A204.1 (cell line): ENCODE data around the gene CXCR6.

Source experiments
- FAIRE-seq: peaks from 2 replicates; lab custom pipeline; 2012; peaks lifted over from hg19 to GRCh38; lab: Jason Lieb, UNC

The CXCR6 gene

DNA sequence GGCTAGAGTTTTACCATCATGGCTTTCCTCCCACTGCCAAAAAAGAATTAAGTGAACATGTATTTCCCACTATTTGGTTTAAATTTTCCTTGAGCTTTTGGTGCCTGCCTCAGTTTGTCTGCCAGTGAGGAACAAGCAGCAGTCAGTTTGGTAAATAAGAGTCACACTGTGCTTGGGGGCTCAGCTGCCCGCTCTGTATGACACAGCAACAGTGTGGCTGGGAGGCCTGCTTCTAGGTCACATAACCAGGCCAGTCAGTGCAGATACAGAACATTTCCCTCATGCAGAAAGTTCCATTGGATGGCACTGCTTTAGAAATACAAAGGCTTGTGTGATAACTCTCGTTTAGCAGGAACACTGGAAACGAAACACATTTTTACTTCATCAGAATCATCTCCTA, 26.7 kb downstream of the CXCR6 start:
- no peak for FAIRE-seq

DNA sequence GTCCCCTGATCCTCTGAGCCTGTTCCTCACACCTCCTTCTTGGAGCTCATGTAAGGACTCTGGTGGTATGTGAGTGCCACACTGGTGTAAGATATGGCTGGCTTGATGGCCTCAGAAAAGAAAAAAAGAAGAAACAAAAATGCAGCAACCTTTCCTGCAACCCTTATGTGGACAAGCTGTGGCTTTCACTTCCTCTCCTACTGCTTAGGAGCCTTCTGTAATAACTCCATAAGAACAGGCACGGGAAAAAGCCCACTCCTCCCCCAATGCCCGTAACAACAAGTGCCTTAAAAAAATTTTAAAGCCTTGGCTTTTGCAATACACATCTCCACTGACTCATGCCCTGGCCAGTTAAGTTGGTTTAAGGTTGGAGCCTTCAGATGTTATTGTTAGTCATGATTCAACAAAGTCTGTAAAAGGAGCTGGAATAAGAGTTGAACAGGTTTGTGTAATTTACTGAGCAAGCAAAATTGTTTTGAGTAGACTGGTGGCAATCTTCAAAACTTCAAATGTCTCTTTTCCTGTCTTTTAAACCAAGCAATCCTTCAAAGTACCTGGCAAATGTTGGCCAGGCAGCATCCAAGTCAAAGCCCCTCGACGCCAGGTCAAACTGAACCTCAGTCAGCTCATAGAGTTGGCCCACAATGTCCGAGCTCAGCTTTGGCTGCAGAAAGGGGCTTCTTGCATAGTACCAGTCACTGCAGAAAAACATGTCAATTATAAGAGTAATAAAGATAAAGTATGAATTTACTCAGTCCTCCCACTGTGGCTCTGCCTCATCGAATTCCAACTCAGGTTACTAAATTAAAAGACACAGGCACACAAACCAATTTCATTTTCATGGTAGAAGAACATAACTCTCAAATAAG, 29.5 kb downstream of the CXCR6 start:
- FAIRE-seq = no peak

DNA sequence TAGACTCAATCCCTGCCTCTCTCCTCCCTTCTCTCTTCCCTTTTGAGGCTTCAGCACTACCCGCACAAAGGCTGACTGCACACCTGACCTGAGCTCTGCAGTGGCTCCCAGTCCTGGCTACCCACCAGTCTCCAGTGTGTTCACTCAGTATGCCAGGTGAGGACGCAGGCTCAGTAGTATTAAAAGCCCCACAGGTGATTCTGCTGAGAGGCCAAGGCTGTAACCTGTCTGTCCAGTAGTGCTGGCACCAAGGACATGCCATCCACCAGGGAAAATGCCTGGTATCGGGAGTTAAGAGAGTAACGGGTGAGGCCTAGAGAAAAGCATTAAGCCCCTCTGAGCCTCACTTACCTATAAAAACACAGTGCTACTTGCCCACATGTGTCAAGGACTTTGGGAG, 31.4 kb downstream of the CXCR6 start:
- FAIRE-seq = no peak

DNA sequence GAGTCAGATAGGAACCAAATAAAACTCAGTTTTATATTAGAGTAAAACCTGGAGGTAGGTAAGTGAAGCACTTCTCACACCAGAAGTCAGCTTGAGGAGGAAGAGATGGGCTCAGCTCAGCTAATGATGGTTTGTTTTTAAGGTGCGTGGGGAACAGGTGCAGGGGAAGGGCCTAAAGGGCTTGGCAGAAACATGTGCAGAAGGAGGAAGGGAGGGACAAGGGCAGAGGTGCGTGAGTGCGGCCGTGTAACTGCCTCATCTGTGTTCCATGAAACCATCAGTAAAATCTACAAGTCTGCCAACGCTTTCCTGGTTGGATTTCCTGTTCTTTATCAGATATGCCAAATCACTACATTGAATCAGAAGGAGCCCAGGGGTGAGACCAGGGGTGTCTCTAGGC, 32.4 kb downstream of the CXCR6 start:
- FAIRE-seq = no peak

DNA sequence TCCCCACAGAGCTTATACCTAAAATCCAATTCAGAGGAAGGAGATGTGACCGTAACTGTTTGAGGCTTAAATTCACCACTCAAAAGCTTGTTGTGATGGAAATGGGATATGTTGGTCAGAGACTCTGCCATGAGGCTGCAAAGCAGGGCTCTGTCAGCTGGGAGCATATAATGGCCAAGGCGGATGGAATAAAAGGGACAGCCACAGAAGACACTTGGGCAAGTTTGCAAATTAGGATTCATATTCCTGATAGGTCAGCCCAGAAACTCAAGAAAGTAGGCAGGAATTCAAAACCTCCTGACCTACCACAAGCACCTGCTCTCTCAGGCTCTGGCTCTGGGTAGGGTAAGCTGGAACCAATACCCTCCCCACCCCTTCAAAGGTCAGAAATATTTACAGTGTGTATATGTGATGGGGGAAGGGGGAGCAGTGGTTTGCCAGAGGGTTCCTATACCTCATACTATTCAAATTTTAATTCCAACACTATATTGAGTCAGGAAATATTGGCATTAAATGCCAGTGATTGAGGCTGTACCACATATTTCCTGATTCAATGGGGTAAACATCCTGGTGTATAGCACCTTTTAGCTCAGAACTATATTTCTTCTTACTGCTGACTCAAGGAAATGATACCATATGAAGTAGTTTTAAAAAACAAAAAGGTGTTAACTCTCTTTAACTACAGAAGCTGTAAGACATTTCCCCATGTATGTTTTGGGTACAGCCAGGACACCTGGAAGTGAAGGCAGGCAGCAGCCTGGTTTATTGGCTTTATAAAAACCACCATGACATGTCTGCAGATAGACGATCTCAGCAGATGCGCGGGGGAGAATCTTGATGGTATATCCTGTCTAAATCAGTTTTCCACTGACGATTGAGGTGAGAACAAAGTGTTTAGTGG, 33.2 kb downstream of the CXCR6 start:
- FAIRE-seq = no peak

DNA sequence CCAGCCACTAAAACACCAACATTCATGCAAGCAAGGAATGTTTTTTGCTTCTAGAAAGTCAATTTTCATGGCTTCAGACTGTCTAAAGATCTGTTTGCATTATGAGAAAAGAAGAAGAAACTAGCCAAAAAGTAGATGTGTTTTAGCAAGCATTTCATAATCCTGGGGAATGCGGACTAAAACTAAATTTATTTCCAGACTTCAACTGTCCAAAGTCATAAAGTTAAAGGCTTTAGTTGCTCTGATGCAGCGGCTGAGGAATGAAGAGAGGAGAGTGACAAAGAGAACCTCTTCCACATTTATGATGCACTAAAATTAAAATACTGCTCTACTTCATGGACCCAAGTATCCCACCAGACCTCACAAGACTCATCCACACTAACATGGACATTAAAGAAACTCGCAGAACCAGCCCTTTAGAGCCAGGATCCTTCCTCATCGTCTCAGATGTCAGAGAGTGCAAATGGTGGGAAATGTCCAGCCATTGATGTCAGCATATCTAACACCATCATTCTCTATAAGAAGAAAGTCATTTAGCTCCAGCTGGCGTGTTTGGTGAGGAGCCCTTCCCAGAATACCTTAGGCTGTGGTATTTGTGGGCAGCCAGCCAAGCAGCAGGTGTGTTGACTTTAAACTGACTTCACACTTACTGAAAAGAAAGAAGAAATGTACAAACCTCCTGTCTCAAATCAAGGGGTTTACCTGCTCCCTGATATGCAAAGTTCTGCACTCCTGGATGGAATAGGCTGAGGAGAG, 34.9 kb downstream of the CXCR6 start:
- no peak for FAIRE-seq

DNA sequence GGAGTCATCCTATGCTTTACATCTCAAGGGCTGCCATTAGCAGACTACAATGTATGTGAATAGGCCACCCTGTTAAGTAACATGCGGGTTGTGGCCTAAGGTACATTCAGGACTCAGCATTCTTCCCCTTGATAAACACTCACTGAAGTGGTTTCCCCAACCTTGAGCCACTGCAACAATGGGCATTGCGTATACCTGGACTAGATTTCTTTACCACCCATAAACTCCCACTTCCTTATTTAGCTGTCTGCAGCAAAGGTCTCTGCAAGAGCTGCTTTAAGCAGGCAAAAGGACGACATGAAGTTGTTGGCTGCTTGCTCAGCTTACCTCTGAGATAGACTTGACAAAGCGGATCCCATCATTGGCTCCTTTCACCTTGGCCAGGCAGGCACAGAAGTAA, 36.1 kb downstream of the CXCR6 start:
- no peak for FAIRE-seq

DNA sequence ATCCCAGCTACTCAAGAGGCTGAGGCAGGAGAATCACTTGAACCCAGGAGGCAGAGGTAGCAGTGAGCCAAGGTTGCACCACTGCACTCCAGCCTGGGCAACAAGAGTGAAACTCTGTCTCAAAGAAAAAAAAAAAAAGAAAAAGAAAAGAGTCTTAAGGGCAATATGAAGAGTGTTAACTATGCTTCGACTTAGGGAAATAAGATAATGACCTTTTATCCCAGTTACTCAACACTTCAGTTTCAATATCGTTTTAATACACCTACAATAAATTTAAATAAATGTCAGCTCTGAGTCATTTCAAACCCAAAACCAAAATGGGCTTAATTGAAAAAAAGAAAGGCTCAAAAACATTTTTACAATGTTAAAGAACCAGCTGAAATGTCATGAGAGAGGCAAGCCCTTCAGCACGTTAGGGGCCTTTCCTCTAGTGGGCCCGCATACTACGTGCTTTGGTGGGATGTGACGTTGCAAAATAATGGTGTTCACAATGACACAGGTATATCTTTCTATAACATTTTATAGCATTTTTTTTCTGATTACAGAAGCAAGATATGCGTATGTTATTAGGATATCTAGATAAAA, 37.1 kb downstream of the CXCR6 start:
- FAIRE-seq = no peak

DNA sequence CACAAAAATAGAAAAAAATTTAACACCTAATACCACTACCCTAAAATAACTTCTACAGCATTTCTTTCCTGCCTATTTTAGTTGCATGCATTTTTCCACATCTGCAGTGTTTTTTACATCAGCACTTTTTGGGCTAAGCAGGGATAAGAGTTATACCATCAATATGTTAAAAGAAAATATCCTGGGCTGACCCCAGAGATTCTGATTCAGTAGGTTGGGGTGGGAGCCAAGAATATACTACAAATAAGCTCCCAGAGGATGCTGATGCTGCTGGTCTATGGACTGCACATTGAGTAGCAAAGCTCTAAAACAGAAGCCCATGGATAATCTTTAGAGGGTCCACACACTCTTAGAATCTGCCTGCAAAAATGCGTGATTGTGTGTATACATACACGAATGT, 37.6 kb downstream of the CXCR6 start:
- no peak for FAIRE-seq

DNA sequence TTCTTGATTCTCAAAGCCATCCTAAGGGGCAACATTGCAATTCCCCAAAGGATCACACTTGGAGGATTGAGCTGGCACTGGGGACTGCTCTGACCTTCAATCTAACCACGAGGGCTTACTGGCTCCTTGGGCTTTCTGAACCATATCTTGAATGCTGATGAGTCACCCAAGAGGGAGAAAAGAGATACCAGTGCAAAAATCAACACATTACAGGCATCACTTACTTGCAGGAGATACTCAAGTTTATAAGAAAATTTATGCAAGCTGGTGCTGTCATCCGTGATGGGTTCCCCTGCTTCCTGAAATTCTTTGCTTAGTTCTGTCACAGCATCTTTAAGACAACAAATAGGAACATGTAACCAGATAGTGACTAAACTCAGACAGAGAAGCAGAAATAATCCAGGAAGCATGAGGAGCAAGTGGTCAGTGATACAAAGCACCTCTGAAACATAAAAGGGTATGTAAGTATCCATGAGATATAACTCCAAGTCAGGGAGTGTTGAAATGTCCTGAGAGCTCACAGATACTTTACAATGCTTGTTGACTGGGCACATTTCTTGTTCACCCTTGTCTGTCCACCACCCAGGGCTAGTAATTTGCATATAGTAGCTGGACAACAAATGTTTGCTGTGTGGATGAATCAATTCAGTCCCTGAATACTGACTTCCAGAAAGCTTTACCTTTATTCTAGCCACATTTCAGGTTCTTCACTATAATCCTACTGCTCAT, 38.2 kb downstream of the CXCR6 start:
- no peak for FAIRE-seq

DNA sequence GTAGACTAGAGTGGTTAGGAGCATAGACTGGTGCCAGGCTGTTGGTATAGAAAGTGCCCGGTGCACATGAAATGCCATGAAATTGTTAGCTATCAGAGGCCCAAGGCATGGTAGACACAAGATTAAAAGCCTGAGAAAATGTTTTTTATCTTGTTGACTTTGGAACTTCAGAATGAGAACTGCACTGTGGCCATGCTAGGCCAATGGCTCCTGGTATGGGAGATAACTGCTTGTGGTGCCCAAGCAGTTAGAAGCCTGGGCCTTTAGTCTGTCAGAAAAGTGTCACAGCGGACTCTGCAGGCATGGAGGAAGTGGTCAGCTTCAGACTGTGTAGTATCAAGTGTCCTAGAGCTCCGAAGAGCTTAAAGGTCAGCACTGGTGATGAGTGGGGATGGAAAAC, 40.5 kb downstream of the CXCR6 start:
- FAIRE-seq = no peak

DNA sequence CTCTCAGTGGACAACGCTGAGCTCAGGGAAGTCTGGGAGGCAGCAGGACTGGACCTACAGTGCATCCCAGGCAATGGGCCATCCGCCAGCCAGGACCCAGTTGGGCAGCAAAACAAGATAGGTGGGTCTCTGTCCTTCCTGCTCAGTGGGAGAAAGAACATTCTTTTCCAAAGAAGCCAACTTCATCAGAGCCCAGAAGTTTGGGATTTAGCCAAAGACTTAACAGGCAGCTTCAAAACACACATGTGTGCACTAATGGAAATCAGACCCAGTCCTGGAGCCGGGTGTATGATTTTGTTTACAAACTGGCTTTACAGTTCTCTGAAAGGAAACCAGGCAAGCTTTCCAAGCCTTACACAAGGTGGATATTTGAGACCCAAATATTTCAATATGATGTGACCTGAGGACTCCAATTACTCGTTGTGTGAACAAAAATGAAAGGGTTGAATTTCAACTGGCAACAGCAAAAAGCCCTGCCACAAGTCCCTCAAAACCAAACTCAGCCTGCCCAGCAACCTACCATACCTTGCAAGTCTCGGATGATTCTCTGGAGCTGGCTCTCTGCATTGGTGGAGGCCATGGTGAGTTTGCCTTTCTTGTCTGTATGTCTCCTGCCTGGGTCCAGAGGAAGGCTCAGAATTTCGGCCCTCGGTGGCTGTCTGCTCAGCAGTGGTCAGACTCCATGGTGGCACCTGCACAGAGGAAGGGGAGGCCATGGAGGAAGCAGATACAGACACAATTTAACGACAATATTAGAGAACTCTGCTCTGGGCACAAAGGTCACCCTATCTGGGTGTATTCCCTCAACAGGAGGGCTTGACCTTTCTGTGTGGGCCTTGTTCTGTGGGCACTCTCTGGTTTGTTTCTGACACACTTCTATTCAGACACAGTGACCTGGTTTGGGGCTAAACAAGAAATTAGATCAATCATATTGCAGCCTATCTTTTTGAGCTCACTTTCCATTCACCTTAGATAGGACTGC, 41.4 kb downstream of the CXCR6 start:
- FAIRE-seq = no peak

DNA sequence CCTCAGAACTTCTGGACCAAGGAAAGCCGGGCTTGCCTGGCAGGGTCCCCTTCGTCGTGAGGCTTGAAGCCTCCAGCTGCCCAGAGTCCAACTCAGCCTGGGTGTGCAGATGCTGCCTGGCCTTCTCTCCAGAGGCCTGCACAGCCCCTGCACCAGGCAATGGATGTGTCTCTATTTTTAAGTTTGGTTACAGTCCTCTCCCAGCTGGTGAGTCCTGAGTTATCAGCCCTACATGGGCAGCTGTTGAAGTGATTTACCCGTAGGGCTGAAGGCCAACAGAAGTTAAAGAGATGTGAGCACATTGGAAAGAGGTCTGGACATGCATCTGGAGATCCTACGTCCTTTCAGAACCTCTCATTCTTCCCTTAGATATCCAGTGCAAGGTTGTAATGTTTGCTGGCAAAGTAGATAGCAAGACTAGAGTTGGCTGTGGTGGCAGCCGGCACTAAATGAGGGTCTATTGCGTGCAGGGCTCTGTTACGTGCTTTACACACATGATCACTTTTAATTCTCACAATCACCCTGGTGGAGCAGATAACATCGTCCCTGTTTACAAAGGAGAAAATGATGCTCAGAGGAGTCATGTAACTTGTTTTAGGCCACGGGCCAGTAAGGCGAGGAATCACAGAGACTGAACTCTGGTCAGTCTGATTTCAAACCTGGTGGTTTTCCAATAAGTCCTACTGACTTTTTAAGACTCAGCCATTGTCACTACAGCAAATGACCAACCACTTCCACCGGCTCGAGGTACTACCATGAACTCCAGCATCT, 42.5 kb downstream of the CXCR6 start:
- no peak for FAIRE-seq

DNA sequence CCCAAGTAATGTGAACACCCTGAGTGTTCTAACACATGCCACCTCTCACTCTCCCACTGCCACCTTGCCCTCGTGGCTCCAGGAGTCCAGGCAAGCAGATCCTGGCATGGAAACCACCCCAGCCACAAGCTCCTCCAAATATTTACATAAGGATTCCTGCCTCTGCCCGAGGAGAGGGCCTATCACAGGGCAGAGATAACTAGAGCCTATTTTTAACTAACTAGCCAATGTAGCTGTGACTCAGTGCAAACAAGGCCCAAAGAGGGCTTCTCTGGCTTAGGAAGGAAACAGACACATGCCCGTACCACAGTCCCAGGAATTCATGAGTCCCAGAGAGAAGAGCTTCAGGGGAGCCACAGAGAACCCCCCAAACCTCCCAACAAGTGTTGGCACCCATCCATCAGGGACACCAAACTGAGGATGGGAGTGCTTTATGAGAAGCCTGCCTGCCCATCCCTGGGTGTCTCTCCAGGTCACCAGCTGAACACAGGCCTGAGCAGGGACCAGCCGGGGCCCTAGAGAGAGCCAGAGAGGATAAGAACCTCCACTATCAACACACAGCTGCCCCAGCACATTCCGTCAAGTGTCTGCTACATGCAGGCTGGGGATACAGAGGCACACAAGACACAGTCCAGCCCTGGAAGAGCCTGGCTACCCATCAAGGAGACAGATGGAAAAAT, 43.2 kb downstream of the CXCR6 start:
- no peak for FAIRE-seq

DNA sequence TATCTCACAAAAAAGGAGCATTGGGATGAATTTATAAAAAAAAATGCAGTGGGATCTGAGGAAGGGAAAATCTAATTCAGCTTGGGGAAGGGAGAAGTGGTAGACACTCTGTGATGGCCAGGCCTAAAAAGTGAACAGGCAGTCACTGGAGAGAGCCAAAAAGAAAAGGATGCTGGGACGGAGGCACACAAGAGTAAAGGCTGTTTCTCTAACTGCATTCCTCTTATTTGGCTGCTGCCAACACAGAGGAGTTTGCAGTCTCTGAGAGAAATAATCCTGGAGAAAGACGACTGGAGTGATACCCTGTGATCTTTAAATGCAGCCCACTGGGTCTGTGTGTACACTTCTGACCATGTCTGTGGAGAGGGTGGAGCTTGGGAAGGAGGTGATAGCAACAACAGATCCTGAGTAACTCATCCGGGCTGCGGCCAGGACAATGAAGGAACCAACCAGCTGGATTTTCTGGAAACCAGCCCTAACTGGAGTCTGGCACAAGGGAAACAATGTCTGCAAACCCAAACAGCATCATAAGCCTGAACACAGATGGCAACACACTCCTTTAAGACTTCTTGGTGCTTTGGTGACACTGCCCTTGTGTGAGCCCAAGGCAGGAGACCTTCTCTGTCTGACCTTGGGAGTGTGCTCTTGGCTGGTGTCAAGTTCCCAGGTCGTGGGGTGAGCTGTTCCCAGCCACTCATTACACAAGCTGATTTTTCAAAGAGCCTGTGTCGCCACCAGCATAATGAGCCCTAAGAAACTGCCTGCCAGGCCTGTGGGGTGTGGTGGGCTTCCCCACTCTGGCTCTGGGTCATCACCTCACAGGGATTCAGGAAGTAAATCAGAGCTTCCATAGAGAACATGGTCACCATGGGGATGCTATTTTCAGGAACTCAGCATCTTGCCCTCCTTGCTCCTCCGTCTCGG, 44.4 kb downstream of the CXCR6 start:
- no peak for FAIRE-seq

DNA sequence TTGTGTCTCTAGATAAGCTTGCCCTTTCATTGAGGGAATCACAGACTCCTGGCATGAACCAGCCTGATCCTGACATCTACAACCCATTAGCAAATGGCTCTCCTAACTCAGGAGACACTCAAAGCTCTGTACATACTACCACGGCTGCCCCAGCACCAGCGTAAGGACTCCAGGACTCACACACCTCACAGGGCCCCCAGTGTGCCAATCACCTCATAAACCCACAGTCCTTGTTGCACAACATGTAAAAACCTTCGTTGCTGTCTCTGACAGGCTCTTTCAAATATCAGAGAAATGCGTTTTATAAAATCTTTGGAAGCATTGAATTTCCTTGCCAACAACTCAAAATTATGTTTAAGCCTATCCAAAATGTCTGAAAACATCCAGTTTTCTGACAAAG, 45.1 kb downstream of the CXCR6 start:
- no peak for FAIRE-seq

DNA sequence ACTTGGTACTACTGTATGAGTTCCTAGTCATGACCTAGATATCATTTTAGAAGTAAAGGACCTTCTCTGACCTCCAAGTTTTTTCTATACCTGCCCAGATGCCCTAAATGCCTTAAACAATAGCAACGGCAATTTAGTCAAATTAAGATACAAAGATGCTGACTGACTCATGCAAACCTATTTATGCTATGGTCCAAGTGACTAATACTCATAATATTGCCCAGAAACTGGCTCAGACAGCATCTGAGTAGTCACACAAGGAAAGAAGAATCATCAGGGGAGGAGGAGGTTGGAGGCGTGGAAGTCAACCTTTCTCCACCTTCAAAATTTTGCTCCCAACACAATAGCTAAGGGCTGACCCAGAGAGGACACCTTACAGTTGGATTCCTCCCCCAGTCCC, 45.5 kb downstream of the CXCR6 start:
- no peak for FAIRE-seq

DNA sequence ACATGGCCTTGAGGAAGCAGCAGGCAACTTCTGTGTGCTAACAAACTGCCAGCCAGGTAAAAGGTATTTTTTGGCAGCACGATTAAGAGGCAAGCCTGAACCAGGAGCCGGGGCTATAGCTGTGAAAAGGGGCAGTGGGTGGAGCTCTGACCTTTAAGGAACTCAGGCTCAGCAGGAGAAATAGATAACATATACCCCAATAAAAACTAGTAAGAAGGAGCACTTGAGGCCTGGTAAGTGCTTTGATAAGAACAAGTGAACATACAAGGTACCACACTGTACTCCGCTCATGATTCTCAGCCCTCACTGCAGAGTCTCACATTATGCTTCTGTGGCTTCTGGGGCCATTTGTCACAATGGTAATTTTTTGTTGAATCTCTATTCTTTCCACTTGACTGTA, 46.9 kb downstream of the CXCR6 start:
- FAIRE-seq = no peak
